C4-2B (cell line): ENCODE data around the gene LCN12.

Experiments used
- H3K27ac ChIP-seq: fragments of 450-650 bp; 2 replicates; pipeline ENCODE4 v1.5.1; 2017
- ZFX ChIP-seq: fragments of 450-650 bp; IDR thresholded peaks from 2 replicates; pipeline ENCODE4 v1.6.1; 2017
- TF ChIP-seq, protein P1 (sequence below): fragments of 450-650 bp; conservative IDR thresholded peaks from 2 replicates; pipeline ENCODE4 v1.5.1; 2017; ENCODE audit warnings: mild to moderate bottlenecking

LCN12 gene

DNA sequence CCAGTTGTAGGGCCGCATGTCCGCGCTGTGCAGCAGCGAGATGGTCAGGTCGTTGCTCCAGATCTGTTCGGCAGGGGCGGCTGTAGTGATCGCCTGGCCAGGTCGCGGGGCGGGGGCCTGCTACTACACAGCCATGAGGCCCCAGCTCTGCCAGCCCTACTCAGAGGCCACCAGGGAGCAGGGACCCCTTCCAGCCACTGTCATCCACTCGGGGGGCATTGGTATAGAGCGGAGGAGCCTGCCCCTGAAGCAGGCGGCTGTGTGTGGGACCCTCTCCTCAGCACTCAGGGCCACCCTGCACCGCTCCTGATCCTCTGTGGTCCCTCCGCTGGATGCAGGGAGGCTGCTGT is 9.2 kb upstream of the LCN12 start:
- peak overlapping the region; percentile 94 for H3K27ac ChIP-seq
- no peak for TF ChIP-seq ZFX
- TF ChIP-seq, protein P1, sequence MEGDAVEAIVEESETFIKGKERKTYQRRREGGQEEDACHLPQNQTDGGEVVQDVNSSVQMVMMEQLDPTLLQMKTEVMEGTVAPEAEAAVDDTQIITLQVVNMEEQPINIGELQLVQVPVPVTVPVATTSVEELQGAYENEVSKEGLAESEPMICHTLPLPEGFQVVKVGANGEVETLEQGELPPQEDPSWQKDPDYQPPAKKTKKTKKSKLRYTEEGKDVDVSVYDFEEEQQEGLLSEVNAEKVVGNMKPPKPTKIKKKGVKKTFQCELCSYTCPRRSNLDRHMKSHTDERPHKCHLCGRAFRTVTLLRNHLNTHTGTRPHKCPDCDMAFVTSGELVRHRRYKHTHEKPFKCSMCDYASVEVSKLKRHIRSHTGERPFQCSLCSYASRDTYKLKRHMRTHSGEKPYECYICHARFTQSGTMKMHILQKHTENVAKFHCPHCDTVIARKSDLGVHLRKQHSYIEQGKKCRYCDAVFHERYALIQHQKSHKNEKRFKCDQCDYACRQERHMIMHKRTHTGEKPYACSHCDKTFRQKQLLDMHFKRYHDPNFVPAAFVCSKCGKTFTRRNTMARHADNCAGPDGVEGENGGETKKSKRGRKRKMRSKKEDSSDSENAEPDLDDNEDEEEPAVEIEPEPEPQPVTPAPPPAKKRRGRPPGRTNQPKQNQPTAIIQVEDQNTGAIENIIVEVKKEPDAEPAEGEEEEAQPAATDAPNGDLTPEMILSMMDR, result no peak

DNA sequence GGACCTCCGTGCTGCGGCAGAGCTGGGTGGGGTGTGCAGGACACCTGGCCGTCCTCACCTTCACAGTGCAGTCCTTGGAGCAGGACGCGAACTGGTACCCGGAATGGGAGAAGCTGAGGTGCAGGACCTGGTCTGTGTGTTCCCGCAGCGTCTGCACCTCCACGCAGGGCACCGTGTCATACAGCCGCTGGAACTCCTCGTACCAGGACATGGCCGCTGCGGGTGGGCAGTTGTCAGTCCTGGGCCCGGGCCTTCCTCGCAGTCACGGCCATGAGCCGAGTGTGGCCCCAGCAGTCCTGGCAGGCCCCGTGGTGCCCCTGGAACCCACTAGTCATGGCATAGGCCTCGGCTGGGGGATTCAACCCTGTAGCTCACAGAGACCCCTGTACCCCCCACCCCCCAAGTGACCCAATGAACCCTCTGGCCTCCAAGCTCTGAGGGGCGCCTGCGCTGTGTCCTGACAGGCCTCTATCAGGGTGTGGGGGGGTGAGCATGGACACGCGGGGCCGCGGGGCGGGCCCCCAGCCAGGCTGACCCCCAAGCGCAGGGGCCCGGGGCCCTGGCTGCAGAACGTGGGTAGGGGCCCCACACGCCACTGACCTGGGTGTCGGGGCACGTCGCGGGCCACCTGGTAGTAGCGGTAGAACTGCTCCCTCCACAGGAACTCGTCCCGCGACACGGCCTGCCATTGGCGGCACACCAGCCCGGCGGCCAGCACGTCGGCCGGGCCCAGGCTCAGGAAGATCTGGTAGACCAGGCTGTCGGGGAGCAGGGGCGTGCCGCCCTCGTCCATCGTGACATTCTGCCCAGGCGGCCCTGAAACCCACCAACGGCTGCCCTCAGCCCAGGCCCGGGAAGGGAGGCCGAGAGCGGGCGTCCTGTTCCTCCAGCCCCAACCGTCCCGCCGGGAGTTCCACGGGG is 8.5 kb upstream of the LCN12 start:
- TF ChIP-seq, protein P1, result no peak
- no peak for TF ChIP-seq ZFX
- peak overlapping the region; percentile 94 for H3K27ac ChIP-seq

DNA sequence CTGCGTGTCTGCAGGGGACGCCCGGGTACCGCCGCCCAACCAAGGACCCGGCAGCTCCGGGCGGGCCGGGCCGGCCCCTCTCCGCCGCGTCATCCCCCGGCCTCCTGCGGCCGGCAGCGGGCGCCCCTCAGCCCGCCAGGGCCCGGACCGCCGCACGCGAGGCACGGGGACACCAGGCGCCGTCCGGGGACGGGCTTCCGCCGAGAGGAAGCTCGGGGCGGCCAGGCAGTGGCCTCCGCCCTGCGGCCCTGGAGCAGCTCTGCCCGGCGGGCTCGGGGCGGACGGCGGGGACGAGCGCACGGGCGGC is 7.9 kb upstream of the LCN12 start:
- peak; percentile 90 for TF ChIP-seq ZFX
- TF ChIP-seq, protein P1, result no peak
- peak overlapping the region; percentile 94 for H3K27ac ChIP-seq

DNA sequence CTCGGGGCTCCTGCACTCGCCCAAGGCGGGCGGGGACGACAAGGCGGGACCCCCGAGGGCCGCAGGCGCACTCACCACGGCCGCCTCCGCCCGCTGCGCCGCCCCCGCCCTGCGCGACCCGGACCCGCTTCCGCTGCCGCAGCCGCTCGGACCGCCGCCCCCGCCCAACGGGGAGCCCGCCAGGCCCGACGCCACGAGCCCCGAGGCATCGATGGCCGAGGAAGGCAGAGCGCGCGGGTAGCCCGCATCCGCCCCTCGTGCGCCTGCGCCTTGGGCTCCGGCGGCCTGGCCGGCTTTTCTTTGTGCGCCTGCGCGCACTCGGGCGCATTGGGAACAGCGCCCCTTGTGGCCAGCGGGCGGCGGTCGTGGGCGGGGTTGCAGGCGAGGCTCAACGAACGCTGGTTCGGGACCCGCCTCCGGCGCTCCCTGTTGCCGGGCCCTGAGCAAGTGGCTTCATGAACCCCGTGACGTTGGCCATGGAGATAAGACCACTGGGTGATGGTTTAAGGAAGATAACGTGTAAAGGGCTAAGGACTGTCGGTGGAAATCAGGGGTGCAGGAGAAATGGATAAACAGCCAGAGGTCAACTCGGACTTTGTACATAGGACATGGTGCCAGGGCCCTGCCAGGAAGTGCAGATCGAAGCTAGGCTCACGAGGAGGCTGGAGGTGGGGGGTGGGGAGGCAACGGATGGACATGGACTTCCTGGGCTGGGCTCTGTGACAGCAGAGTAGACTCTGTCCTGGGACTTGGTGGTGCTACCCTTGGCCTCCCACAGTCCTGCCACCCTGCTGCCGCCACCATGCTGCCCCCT is 7.3 kb upstream of the LCN12 start, which contains the start of the genes C8G and FBXW5:
TSS of gene C8G (plus strand) at position 725 of the 814 bp plus-strand sequence. CDS start at position 803, 78 bp downstream.
TSS of gene FBXW5 (minus strand) at position 220 of the 814 bp plus-strand sequence. CDS start 655 bp downstream, outside the sequence.
- peak within 1 kb of the TSS; percentile 94 for H3K27ac ChIP-seq
- peak; percentile 63; the same call in 1 of the 2 replicates for TF ChIP-seq ZFX
- TF ChIP-seq, protein P1, result peak; percentile 100

DNA sequence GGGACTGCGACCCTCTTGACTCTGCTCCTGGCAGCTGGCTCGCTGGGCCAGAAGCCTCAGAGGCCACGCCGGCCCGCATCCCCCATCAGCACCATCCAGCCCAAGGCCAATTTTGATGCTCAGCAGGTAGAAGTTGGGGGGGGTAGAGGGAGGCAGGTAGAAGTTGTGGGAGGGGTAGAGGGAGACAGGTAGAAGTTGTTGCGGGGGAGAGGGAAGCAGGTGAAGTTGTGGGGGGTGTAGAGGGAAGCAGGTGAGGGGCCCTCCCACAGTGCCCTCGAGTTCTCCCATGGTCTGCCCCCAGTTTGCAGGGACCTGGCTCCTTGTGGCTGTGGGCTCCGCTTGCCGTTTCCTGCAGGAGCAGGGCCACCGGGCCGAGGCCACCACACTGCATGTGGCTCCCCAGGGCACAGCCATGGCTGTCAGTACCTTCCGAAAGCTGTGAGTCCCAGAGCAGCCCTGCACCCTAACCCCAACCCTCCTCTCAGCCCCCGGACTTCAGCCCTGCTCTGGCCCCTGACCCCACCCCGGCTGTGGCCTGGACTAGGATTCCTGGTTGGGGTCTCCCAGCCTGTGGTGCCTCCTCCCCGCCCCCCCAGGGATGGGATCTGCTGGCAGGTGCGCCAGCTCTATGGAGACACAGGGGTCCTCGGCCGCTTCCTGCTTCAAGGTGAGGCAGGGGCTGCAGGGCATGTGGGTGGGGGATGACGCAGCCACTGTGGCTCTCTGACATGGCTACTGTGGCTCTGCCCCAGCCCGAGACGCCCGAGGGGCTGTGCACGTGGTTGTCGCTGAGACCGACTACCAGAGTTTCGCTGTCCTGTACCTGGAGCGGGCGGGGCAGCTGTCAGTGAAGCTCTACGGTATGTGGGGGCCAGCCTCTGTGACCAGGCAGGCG is 6.5 kb upstream of the LCN12 start:
- peak overlapping the region; percentile 94 for H3K27ac ChIP-seq
- TF ChIP-seq ZFX, result no peak

DNA sequence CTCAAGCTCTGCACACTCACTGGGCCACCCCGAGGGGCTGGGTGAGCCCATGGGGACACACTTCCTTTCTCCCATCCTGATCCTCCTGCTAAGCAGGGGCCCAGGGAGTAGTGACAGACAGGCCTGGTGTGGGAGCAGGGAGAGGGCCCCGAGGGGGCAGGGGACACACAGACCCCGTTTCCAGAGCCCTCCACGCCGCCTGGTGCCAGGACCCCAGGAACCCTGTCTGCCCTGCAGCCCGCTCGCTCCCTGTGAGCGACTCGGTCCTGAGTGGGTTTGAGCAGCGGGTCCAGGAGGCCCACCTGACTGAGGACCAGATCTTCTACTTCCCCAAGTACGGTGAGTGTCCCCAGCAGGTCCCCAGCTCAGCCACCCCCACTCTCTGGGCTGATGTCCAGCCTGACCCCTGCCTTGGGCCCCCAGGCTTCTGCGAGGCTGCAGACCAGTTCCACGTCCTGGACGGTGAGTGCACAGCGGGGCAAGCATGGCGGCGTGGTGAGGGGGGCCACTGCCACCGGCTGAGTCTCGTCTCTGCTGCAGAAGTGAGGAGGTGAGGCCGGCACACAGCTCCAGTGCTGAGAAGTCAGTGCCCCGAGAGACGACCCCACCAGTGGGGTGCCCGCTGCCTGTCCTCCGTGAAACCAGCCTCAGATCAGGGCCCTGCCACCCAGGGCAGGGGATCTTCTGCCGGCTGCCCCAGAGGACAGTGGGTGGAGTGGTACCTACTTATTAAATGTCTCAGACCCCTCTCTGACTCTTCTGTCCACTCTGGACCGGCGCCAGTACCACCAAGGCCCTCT is 5.6 kb upstream of the LCN12 start:
- no peak overlapping the region for H3K27ac ChIP-seq
- TF ChIP-seq, protein P1, result no peak
- no peak for TF ChIP-seq ZFX
